ENCODE measurements around the gene BAIAP2L1. TPM values are rescaled to one million over a fixed set of nuclear protein-coding genes. Genes with fewer than 3 reads are reported as not detected.
"Not testable (repeated sequence)": the region's sequence is repeated elsewhere in the genome, so short reads cannot be mapped to it uniquely, and the experiment has no call there.

The BAIAP2L1 gene
- total and polyA plus RNA-seq, 5 experiments from 2014 or later = 0.06 to 0.85 (median 0.44) TPM

DNA sequence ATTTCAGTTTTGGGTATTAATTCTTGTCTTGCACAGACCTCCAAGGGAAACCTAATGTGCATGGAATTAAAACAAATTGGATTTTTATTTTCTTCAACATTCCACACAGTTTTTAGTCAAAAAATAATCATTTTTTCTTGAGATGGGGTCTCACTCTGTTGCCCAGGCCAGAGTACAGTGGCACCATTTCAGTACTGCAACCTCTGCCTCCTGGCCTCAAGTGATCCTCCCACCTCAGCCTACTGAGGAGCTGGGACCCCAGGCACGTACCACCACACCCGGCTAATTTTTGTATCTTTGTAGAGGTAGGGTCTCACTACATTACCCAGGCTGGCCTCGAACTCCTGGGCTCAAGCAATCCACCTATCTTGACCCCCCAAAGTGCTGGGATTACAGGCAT is 4.9 kb downstream of the BAIAP2L1 start:
- Mint-ChIP-seq H3K36me3 (no peaks in the 10 kb centered on the region), H3K9me3 (peaks cover 0 to 2% (median 0%) of the 10 kb centered on the region in 9 donors), H3K4me3 (no peak overlapping the region), H3K27ac (no peak overlapping the region), H3K27me3 (peaks cover 0 to 20% (median 6%) of the 10 kb centered on the region in 5 donors), H3K4me1 (peaks cover 2 to 7% (median 6%) of the 10 kb centered on the region in 4 donors)
- ATAC-seq = no peak
- no peak for DNase-seq
- POLR2A ChIA-PET = no interaction called here

DNA sequence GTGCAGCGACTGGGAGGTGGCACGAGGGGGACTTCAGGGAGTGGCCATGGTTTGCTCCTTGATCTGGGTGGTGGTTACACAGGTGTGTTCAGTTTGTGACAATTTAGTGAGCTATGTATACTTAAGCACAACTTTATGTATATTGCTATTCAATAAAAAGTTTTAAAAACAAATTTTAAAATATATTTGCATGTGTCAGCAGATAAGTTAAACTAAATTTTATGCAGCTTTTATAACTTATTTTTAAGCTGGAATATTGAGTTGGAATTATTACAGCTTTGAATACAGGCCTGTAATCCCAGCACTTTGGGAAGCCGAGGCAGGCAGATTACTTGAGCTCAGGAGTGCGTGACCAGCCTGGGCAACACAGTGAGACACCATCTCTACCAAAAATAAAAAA is 5.4 kb downstream of the BAIAP2L1 start:
- H3K27ac Mint-ChIP-seq = no peak overlapping the region
- POLR2A ChIA-PET = no interaction called here
- ATAC-seq (no peak), DNase-seq (no peak)
- H3K36me3 Mint-ChIP-seq = no peaks in the 10 kb centered on the region
- H3K4me1 Mint-ChIP-seq = peaks cover 2 to 7% (median 6%) of the 10 kb centered on the region in 4 donors
- H3K27me3 Mint-ChIP-seq = peaks cover 0 to 20% (median 6%) of the 10 kb centered on the region in 5 donors
- H3K9me3 Mint-ChIP-seq = peaks cover 0 to 2% (median 0%) of the 10 kb centered on the region in 9 donors
- no peak overlapping the region for H3K4me3 Mint-ChIP-seq

DNA sequence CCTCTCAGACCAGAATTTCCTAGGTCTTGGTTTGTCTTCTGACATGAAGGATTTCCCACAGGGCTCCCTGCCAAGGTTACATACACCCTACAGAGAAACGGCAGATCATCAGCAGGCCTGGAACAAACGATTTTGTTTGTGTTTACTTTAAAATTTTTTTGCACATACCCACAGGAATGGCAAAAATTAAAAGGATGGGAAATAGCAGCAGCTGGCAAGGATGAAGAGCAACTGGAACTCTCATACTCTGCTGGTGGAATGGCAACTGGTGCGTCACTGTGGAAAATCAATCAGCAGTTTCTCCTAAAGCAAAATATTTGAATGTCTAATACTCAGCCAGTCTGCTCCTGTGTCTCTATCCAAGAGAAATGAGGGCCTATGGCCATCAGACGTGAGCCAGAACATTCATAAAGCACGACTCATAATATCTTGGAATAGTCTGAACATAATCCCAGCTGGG is 6.5 kb downstream of the BAIAP2L1 start:
- Mint-ChIP-seq H3K9me3 (peaks cover 0 to 2% (median 0%) of the 10 kb centered on the region in 9 donors), H3K27me3 (peaks cover 0 to 19% (median 4%) of the 10 kb centered on the region in 5 donors), H3K4me1 (peaks cover 0 to 2% (median under 1%) of the 10 kb centered on the region in 4 donors), H3K27ac (no peak overlapping the region), H3K36me3 (no peaks in the 10 kb centered on the region), H3K4me3 (no peak overlapping the region)
- POLR2A ChIA-PET = no interaction called here
- ATAC-seq = no peak
- DNase-seq = no peak

DNA sequence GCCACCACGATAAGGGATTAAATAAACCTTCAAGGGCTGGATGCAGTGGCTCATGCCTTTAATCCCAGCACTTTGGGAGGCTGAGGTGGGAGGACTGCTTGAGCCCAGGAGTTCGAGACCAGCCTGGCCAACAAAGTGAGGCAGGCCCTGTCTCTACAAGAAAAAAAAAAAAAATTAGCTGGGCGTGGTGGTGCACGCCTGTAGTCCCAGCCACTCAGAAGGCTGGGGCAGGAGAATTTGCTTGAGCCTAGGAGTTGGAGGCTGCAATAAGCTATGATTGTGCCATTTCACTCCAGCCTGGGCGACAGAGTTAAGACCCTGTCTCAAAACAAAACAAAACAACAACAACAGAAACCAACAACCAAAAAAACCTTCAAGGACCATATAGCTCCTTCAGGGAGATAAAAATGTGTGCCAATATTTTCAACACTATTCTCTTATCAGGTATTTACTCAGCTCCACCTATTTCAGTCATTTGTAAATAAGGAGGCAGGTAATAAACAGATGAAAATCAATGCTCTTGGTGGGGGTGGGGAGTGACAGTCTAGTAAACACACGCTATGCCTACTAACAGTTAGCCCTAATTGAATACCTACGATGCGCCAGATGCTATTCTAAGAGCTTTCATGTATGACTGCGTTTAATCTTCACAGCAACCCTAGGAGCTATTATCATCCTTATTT is 13.2 kb downstream of the BAIAP2L1 start:
- ATAC-seq = no peak
- H3K27me3 Mint-ChIP-seq = peaks cover 0 to 7% (median 2%) of the 10 kb centered on the region in 5 donors

GRCh38 chr7:98387131-98387530 is 13.8 kb downstream of the BAIAP2L1 start:
- POLR2A ChIA-PET = no interaction called here
- Mint-ChIP-seq H3K4me1 (no peaks in the 10 kb centered on the region), H3K27me3 (peaks cover 0 to 7% (median 1%) of the 10 kb centered on the region in 5 donors), H3K36me3 (no peaks in the 10 kb centered on the region), H3K9me3 (no peaks in the 10 kb centered on the region), H3K4me3 (no peak overlapping the region), H3K27ac (no peak overlapping the region)
- ATAC-seq (no peak), DNase-seq (no peak)

More for the DNA sequence above, 13.2 kb downstream of the BAIAP2L1 start:
- Mint-ChIP-seq H3K27ac (no peak overlapping the region), H3K9me3 (no peaks in the 10 kb centered on the region), H3K36me3 (no peaks in the 10 kb centered on the region), H3K4me3 (no peak overlapping the region), H3K4me1 (no peaks in the 10 kb centered on the region)
- no peak for DNase-seq
- POLR2A ChIA-PET = interaction anchor here (0.6 kb wide), 1 partner anchor 14 kb away, joined by 3 read pairs; no protein-coding TSS in a partner anchor

- DNase-seq, POLR2A ChIA-PET, H3K4me3 Mint-ChIP-seq, H3K27ac Mint-ChIP-seq, H3K9me3 Mint-ChIP-seq, H3K27me3 Mint-ChIP-seq, H3K4me1 Mint-ChIP-seq, H3K36me3 Mint-ChIP-seq, ATAC-seq: not testable (repeated sequence)
These were observed 15.4 kb downstream of the BAIAP2L1 start for GRCh38 chr7:98385532-98385931.

DNA sequence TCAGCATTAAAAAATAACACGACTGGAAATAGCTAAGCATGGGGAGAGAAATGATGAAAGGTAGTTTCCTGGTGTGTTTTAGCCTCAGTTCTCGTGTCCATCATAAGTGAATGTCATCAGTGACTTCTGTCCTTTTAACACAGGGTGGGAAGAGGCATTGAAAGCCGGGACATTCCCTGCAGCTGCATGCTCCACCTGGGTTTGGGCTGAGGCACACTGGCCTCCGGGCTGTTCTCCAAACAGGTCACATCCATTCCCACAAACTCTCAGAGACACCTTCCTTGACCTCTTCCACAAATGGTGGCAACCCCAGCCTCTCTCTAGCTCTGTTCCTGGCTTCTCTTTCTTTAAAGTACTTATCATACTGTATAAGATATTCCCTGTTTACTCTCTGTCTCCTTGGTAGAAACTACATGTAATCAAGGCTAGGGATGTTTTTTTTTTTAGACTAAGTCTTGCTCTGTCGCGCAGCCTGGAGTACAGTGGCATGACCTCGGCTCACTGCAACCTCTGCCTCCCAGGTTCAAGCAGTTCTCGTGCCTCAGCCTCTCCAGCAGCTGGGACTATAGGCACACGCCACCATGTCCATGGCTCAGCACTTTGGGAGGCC is 22.6 kb downstream of the BAIAP2L1 start:
- POLR2A ChIA-PET = no interaction called here
- H3K27me3 Mint-ChIP-seq = no peaks in the 10 kb centered on the region
- ATAC-seq = no peak
- no peak overlapping the region for H3K4me3 Mint-ChIP-seq
- H3K36me3 Mint-ChIP-seq = peaks cover 0 to 3% (median 0%) of the 10 kb centered on the region in 3 donors
- no peaks in the 10 kb centered on the region for H3K9me3 Mint-ChIP-seq
- no peak for DNase-seq
- no peaks in the 10 kb centered on the region for H3K4me1 Mint-ChIP-seq
- H3K27ac Mint-ChIP-seq = peak overlapping the region in 1 of 10 donors; percentile 87

DNA sequence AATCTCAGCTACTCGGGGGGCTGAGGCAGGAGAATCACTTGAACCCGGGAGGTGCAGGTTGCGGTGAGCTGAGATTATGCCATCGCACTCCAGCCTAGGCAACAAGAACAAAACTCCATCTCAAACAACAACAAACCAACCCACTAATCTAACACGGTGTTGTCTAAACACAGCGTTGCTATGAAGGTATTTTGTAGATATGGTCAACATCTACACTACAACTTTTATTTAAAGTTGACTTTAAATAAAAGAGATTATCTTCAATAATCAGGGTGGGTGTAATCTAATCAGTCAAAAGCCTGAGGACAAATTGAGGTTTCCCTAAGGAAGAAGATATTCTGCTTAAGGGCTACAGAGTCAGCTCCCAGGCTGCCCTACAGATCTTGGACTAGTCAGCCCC is 24.2 kb downstream of the BAIAP2L1 start:
- Mint-ChIP-seq H3K9me3 (no peaks in the 10 kb centered on the region), H3K27ac (no peak overlapping the region), H3K27me3 (no peaks in the 10 kb centered on the region), H3K4me3 (no peak overlapping the region), H3K36me3 (peaks cover 0 to 3% (median 0%) of the 10 kb centered on the region in 3 donors), H3K4me1 (no peaks in the 10 kb centered on the region)
- DNase-seq = no peak
- POLR2A ChIA-PET = no interaction called here
- ATAC-seq = no peak

- H3K4me3 Mint-ChIP-seq = no peak overlapping the region
- POLR2A ChIA-PET = interaction anchor here (0.6 kb wide), 1 partner anchor 45 kb away, joined by 6 read pairs; no protein-coding TSS in a partner anchor
- no peak for DNase-seq
These were observed 25.2 kb downstream of the BAIAP2L1 start for GRCh38 chr7:98375664-98376063.

GRCh38 chr7:98374285-98374680 is 26.6 kb downstream of the BAIAP2L1 start:
- no peaks in the 10 kb centered on the region for H3K36me3 Mint-ChIP-seq
- no peak overlapping the region for H3K4me3 Mint-ChIP-seq
- no peaks in the 10 kb centered on the region for H3K9me3 Mint-ChIP-seq
- no peak for ATAC-seq
- no peaks in the 10 kb centered on the region for H3K4me1 Mint-ChIP-seq
- no peak for DNase-seq
- H3K27ac Mint-ChIP-seq = no peak overlapping the region
- POLR2A ChIA-PET = no interaction called here
- no peaks in the 10 kb centered on the region for H3K27me3 Mint-ChIP-seq

More at GRCh38 chr7:98375664-98376063, 25.2 kb downstream of the BAIAP2L1 start:
- ATAC-seq = no peak
- Mint-ChIP-seq H3K27ac (no peak overlapping the region), H3K27me3 (no peaks in the 10 kb centered on the region), H3K9me3 (no peaks in the 10 kb centered on the region), H3K4me1 (no peaks in the 10 kb centered on the region), H3K36me3 (peaks cover 0 to 3% (median 0%) of the 10 kb centered on the region in 3 donors)

DNA sequence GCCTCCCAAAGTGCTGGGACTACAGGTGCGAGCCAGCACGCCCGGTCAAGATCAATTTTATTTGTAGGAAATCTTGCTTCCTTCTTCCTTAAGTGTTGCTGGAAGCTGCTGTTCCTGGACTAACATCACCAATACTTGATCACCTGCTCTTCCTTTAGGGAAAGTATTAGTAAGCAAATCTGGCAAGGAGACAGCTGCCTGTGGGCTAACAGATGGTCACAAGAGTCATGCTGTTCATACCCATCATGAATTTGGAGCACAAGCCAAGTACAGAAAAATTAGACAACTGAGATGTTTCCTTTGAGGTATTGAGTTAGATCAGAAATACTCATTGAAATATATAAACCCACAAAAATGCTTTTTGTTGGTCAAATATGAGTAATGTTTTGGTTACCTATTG is 27.9 kb downstream of the BAIAP2L1 start:
- Mint-ChIP-seq H3K4me1 (no peaks in the 10 kb centered on the region), H3K36me3 (no peaks in the 10 kb centered on the region), H3K27ac (no peak overlapping the region), H3K9me3 (no peaks in the 10 kb centered on the region), H3K4me3 (no peak overlapping the region), H3K27me3 (peaks cover 0 to 4% (median 0%) of the 10 kb centered on the region in 5 donors)
- POLR2A ChIA-PET = interaction anchor here (0.6 kb wide), 1 partner anchor 15 kb away, joined by 3 read pairs; no protein-coding TSS in a partner anchor
- ATAC-seq = no peak
- no peak for DNase-seq

- no peak overlapping the region for H3K27ac Mint-ChIP-seq
These were observed 31.2 kb downstream of the BAIAP2L1 start for GRCh38 chr7:98369726-98370125.

GRCh38 chr7:98368716-98369115 is 32.2 kb downstream of the BAIAP2L1 start:
- Mint-ChIP-seq H3K4me1 (no peaks in the 10 kb centered on the region), H3K36me3 (no peaks in the 10 kb centered on the region), H3K4me3 (no peak overlapping the region), H3K27ac (no peak overlapping the region), H3K27me3 (peaks cover 0 to 16% (median 5%) of the 10 kb centered on the region in 5 donors), H3K9me3 (no peaks in the 10 kb centered on the region)
- POLR2A ChIA-PET = interaction anchor here (0.6 kb wide), 1 partner anchor 24 kb away, joined by 4 read pairs; no protein-coding TSS in a partner anchor
- ATAC-seq (no peak), DNase-seq (no peak)

More at GRCh38 chr7:98369726-98370125, 31.2 kb downstream of the BAIAP2L1 start:
- peaks cover 0 to 16% (median 5%) of the 10 kb centered on the region in 5 donors for H3K27me3 Mint-ChIP-seq
- no peaks in the 10 kb centered on the region for H3K9me3 Mint-ChIP-seq
- no peaks in the 10 kb centered on the region for H3K4me1 Mint-ChIP-seq
- H3K36me3 Mint-ChIP-seq = no peaks in the 10 kb centered on the region
- ATAC-seq (no peak), DNase-seq (no peak)
- H3K4me3 Mint-ChIP-seq = no peak overlapping the region
- POLR2A ChIA-PET = interaction anchor here (0.6 kb wide), 1 partner anchor 15 kb away, joined by 4 read pairs; no protein-coding TSS in a partner anchor

Measured in naive thymus-derived CD8-positive, alpha-beta T cell (primary cell).